ENCODE data around the gene INPP5A. TPM values are rescaled to one million over a fixed set of nuclear protein-coding genes. Genes with fewer than 3 reads are reported as not detected.

Gene INPP5A
- total and polyA plus RNA-seq, 9 of the 15 experiments (the other 6 are each of a cell fraction or from before 2014, with no cell fraction given), result 0.66 to 11.6 (median 7.7) TPM

GRCh38 chr10:132526676-132527075, 10.9 kb upstream of the INPP5A start:
- Histone ChIP-seq H3K4me1 (replicated peaks in 1 of 2; ENCODE audit: control insufficient read depth in 2 of 2, insufficient read depth in 2 of 2, low read length in 2 of 2) (no peaks in the 10 kb centered on the region), H3K9me1 (ENCODE audit: control insufficient read depth, insufficient read depth, low read length) (peaks cover 3% of the 10 kb centered on the region), H3K27ac (ENCODE audit: extremely low read depth, low read depth, low read length) (no peak overlapping the region), H3K4me3 (no peak overlapping the region), H3K9me3 (replicated peaks; ENCODE audit: control insufficient read depth, insufficient read depth, low read depth, low read length) (no peaks in the 10 kb centered on the region), H2AFZ (ENCODE audit: low read depth, low read length) (no peak overlapping the region), H3K4me2 (ENCODE audit: insufficient read depth, low read length) (no peak overlapping the region), H3K79me2 (ENCODE audit: control insufficient read depth, insufficient read depth, low read length) (no peaks in the 10 kb centered on the region), H3K9ac (ENCODE audit: insufficient read depth in 1 of 2, low read depth in 2 of 2, low read length in 2 of 2) (no peak overlapping the region), H3K27me3 (ENCODE audit: control insufficient read depth in 2 of 2, insufficient read depth in 2 of 2, low read length in 2 of 2) (peaks cover 17 to 65% of the 10 kb centered on the region in 2 experiments; a peak in 4 of 5 replicates), H3K36me3 (ENCODE audit: control insufficient read depth, insufficient read depth, low read length) (no peaks in the 10 kb centered on the region), H4K20me1 (replicated peaks; ENCODE audit: control insufficient read depth, insufficient read depth, low read length) (0 out of 2 replicates have a peak, but pooled peaks cover 8% of the 10 kb centered on the region)
- no peak for FAIRE-seq
- CTCF ChIA-PET (ENCODE audit: low intra/inter-chr PET ratio), result no interaction called here
- TF ChIP-seq ZNF408 (CRISPR knock-in tag; IDR thresholded peaks at IDR 0.05; ENCODE audit: low read depth), result no peak
- TF ChIP-seq ZNF395 (CRISPR knock-in tag; IDR thresholded peaks at IDR 0.05), result no peak
- no peak for TF ChIP-seq ZNF280B (CRISPR knock-in tag; IDR thresholded peaks at IDR 0.05)
- TF ChIP-seq NCOA1 (IDR thresholded peaks at IDR 0.05; ENCODE audit: low read depth), result no peak
- WGBS (ENCODE audit: insufficient coverage, low coverage, missing lambda C conversion rate), result 35% methylated on average over 14 of the region's 16 CpGs
- POLR2A ChIA-PET, result no interaction called here
- no peak for DNase-seq (ENCODE audit: extremely low read depth in 1 of 4, low spot score in 3 of 4)
- intact Hi-C loops (cut with micrococcal nuclease), result no loop called here
- BruUV-seq (replicated peaks), result no TSS peak
- in situ Hi-C loops (cut with MboI), result no loop called here
- no peak for ATAC-seq

Measured in K562 (cell line).